ENCODE data around the gene GAN.
A peak's percentile ranks its signal among the peaks of the same experiment; 100 is the strongest.

GAN gene

GRCh38 chr16:81403601-81404391, 89.0 kb downstream of the GAN start (continued):
- no peak for TF ChIP-seq ZNF560 (tag by site-specific recombination; IDR thresholded peaks at IDR 0.05; ENCODE audit: borderline replicate concordance)
- TF ChIP-seq ZNF292 (tag by site-specific recombination; IDR thresholded peaks at IDR 0.05; ENCODE audit: borderline replicate concordance, low read depth): no peak
- TF ChIP-seq ZNF571 (tag by site-specific recombination; IDR thresholded peaks at IDR 0.05): no peak
- no peak for TF ChIP-seq RBAK (tag by site-specific recombination; IDR thresholded peaks at IDR 0.05)
- no peak for TF ChIP-seq ZNF623 (tag by site-specific recombination; IDR thresholded peaks at IDR 0.05)
- peak; percentile 20; the same call in 1 of the 2 replicates for TF ChIP-seq KLF1 (tag by site-specific recombination; IDR thresholded peaks at IDR 0.05)
- peak; percentile 75 for TF ChIP-seq ZBTB17 (tag by site-specific recombination; IDR thresholded peaks at IDR 0.05)
- peak; percentile 31; the same call in 1 of the 2 replicates for TF ChIP-seq ZNF777 (tag by site-specific recombination; IDR thresholded peaks at IDR 0.05; ENCODE audit: borderline replicate concordance)
- TF ChIP-seq ZFP69B (tag by site-specific recombination; IDR thresholded peaks at IDR 0.05): no peak
- no peak for TF ChIP-seq ZNF324 (tag by site-specific recombination; IDR thresholded peaks at IDR 0.05)
- TF ChIP-seq ZFP41 (tag by site-specific recombination; IDR thresholded peaks at IDR 0.05; ENCODE audit: borderline replicate concordance): no peak
- 0 out of 2 replicates have a peak, but pooled peaks have one; percentile 34 for TF ChIP-seq ZEB2 (tag by site-specific recombination; IDR thresholded peaks at IDR 0.05)
- TF ChIP-seq ZSCAN5A (tag by site-specific recombination; IDR thresholded peaks at IDR 0.05): no peak
- TF ChIP-seq ZNF18 (tag by site-specific recombination; IDR thresholded peaks at IDR 0.05): no peak
- peak; percentile 25; the same call in 1 of the 2 replicates for TF ChIP-seq ZIC2 (tag by site-specific recombination; IDR thresholded peaks at IDR 0.05)
- TF ChIP-seq ZNF394 (tag by site-specific recombination; IDR thresholded peaks at IDR 0.05; ENCODE audit: borderline replicate concordance): no peak; the same call in 1 of the 2 replicates
- no peak for TF ChIP-seq ZNF530 (tag by site-specific recombination; IDR thresholded peaks at IDR 0.05; ENCODE audit: low read depth)
- TF ChIP-seq ZNF37A (tag by site-specific recombination; IDR thresholded peaks at IDR 0.05): no peak
- TF ChIP-seq ZNF24 (tag by site-specific recombination; IDR thresholded peaks at IDR 0.05): no peak
- TF ChIP-seq ZBTB48 (tag by site-specific recombination; IDR thresholded peaks at IDR 0.05): 0 out of 2 replicates have a peak, but pooled peaks have one; percentile 27
- TF ChIP-seq ZNF701 (tag by site-specific recombination; IDR thresholded peaks at IDR 0.05): no peak
- TF ChIP-seq ZNF473 (tag by site-specific recombination; IDR thresholded peaks at IDR 0.05): no peak
- TF ChIP-seq ZBTB49 (tag by site-specific recombination; IDR thresholded peaks at IDR 0.05; ENCODE audit: low read depth): no peak
- TF ChIP-seq ZNF140 (tag by site-specific recombination; IDR thresholded peaks at IDR 0.05): no peak
- TF ChIP-seq ZNF2 (tag by site-specific recombination; IDR thresholded peaks at IDR 0.05): peak; percentile 96
- no peak for TF ChIP-seq ZSCAN18 (tag by site-specific recombination; IDR thresholded peaks at IDR 0.05)
- 0 out of 2 replicates have a peak, but pooled peaks have one; percentile 32 for TF ChIP-seq ZNF600 (tag by site-specific recombination; IDR thresholded peaks at IDR 0.05)
- TF ChIP-seq ZNF311 (tag by site-specific recombination; IDR thresholded peaks at IDR 0.05; ENCODE audit: borderline replicate concordance): no peak
- TF ChIP-seq SCRT1 (tag by site-specific recombination; IDR thresholded peaks at IDR 0.05; ENCODE audit: borderline replicate concordance): no peak
- no peak for TF ChIP-seq ZNF785 (tag by site-specific recombination; IDR thresholded peaks at IDR 0.05)
- no peak for TF ChIP-seq ZNF248 (tag by site-specific recombination; IDR thresholded peaks at IDR 0.05)
- TF ChIP-seq GLIS1 (tag by site-specific recombination; IDR thresholded peaks at IDR 0.05): peak; percentile 50; the same call in 1 of the 2 replicates
- no peak for TF ChIP-seq ZBTB7A (tag by site-specific recombination; IDR thresholded peaks at IDR 0.05; ENCODE audit: low read depth)
- TF ChIP-seq ZNF529 (tag by site-specific recombination; IDR thresholded peaks at IDR 0.05; ENCODE audit: insufficient replicate concordance): no peak
